ENCODE data around the gene SV2C. TPM values are rescaled to one million over a fixed set of nuclear protein-coding genes. Genes with fewer than 3 reads are reported as not detected.

The SV2C gene
- total RNA-seq, 5 donors from 2014 or later (not counting 1 experiment from before 2014, with no cell fraction given), result 0.03 to 0.07 (median 0.03) TPM; not detected in 2

DNA sequence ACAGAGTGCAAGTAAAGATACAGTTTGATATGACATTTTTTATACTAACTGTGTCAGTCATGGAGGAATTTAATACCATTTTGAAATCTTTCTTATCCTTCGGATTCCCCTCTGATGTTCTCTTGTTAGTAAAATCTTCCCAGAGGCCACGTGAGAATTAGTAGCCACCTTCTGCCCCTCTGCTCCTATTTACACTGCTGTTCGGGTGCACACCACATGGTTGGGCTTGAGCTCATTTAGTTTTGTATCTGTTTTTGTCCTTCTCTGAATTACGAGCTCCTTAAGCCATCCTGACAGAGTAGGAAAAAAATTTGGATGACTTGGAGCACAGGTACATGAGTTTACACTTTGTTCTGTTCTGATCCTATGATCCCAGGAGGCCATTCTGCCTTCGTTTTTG, 109.7 kb downstream of the SV2C start:
- no peak for ATAC-seq (replicated peaks in 1 of 4)
- POLR2A ChIA-PET, result no interaction called here
- CTCF ChIA-PET, result no interaction called here

GRCh38 chr5:76193635-76194034, 110.5 kb downstream of the SV2C start:
- POLR2A ChIA-PET, result no interaction called here
- Histone ChIP-seq H3K4me3 (ENCODE audit: control insufficient read depth in 1 of 2, extremely low read depth in 1 of 2, low read length in 1 of 2) (no peak overlapping the region), H3K4me1 (ENCODE audit: control insufficient read depth in 1 of 2, extremely low read depth in 1 of 2, insufficient read depth in 2 of 2, low read length in 2 of 2) (no peaks in the 10 kb centered on the region), H3K27me3 (replicated peaks in 1 of 2; ENCODE audit: control insufficient read depth in 2 of 2, extremely low read depth in 1 of 2, insufficient read depth in 2 of 2, low read length in 1 of 2) (peaks cover 0 to 2% of the 10 kb centered on the region in 2 experiments), H3K36me3 (ENCODE audit: control insufficient read depth in 2 of 2, extremely low read depth in 1 of 2, insufficient read depth in 1 of 2, low read length in 1 of 2) (no peaks in the 10 kb centered on the region), H3K27ac (ENCODE audit: low read length) (no peak overlapping the region), H3K9me3 (no peaks in the 10 kb centered on the region)
- no peak for DNase-seq
- H3K9me3 Mint-ChIP-seq, result peaks cover 0 to 3% (median 2%) of the 10 kb centered on the region in 3 donors
- peaks cover 3 to 9% of the 10 kb centered on the region in 2 donors for H3K27me3 Mint-ChIP-seq
- CTCF ChIA-PET, result no interaction called here
- no peaks in the 10 kb centered on the region for H3K4me1 Mint-ChIP-seq
- no peak for ATAC-seq (replicated peaks in 1 of 4)
- H3K36me3 Mint-ChIP-seq, result no peaks in the 10 kb centered on the region
- no peak overlapping the region for H3K27ac Mint-ChIP-seq
- no peak overlapping the region for H3K4me3 Mint-ChIP-seq

More for the DNA sequence above, 109.7 kb downstream of the SV2C start:
- H3K27me3 ChIP-seq (replicated peaks in 1 of 2; ENCODE audit: control insufficient read depth in 2 of 2, extremely low read depth in 1 of 2, insufficient read depth in 2 of 2, low read length in 1 of 2), result peaks cover 0 to 3% of the 10 kb centered on the region in 2 experiments
- no peaks in the 10 kb centered on the region for H3K36me3 Mint-ChIP-seq
- H3K27ac Mint-ChIP-seq, result no peak overlapping the region
- WGBS (ENCODE audit: insufficient coverage), result 71% methylated on average over 1 of the region's 5 CpGs
- no peaks in the 10 kb centered on the region for H3K9me3 ChIP-seq
- no peak overlapping the region for H3K4me3 Mint-ChIP-seq
- H3K4me1 ChIP-seq (ENCODE audit: control insufficient read depth in 1 of 2, extremely low read depth in 1 of 2, insufficient read depth in 2 of 2, low read length in 2 of 2), result no peaks in the 10 kb centered on the region
- H3K4me1 Mint-ChIP-seq, result no peaks in the 10 kb centered on the region
- no peak overlapping the region for H3K27ac ChIP-seq (ENCODE audit: low read length)
- peaks cover 0 to 3% (median 2%) of the 10 kb centered on the region in 3 donors for H3K9me3 Mint-ChIP-seq
- H3K4me3 ChIP-seq (ENCODE audit: control insufficient read depth in 1 of 2, extremely low read depth in 1 of 2, low read length in 1 of 2), result no peak overlapping the region
- DNase-seq, result no peak
- peaks cover 3 to 9% of the 10 kb centered on the region in 2 donors for H3K27me3 Mint-ChIP-seq
- H3K36me3 ChIP-seq (ENCODE audit: control insufficient read depth in 2 of 2, extremely low read depth in 1 of 2, insufficient read depth in 1 of 2, low read length in 1 of 2), result no peaks in the 10 kb centered on the region

DNA sequence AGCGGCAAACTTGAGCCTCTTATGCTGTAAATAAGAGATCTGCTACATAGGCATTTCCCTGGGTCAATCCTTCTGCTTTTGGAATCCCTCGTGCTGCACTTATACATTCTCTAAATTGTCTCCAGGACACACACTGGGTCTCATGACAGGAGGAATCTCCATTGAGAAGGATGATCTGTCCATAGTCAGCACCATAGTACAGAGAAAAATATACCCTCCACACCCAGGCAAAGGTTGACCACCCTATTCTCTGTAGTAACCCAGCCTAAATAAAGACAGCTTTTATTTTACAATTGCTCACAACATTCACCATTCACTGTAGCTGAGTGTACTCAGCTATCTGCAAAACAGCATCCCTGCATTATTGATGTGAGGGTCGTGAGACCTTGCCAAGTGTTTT, 111.2 kb downstream of the SV2C start:
- DNase-seq, result no peak
- H3K27ac Mint-ChIP-seq, result no peak overlapping the region
- H3K27me3 ChIP-seq (replicated peaks in 1 of 2; ENCODE audit: control insufficient read depth in 2 of 2, extremely low read depth in 1 of 2, insufficient read depth in 2 of 2, low read length in 1 of 2), result no peaks in the 10 kb centered on the region
- no peak for ATAC-seq (replicated peaks in 1 of 4)
- no peaks in the 10 kb centered on the region for H3K9me3 ChIP-seq
- no peak overlapping the region for H3K4me3 Mint-ChIP-seq
- peaks cover 1 to 2% of the 10 kb centered on the region in 2 experiments for H3K4me1 ChIP-seq (ENCODE audit: control insufficient read depth in 1 of 2, extremely low read depth in 1 of 2, insufficient read depth in 2 of 2, low read length in 2 of 2)
- H3K9me3 Mint-ChIP-seq, result peaks cover 0 to 3% (median 2%) of the 10 kb centered on the region in 3 donors
- CTCF ChIA-PET, result no interaction called here
- POLR2A ChIA-PET, result no interaction called here
- H3K27ac ChIP-seq (ENCODE audit: low read length), result no peak overlapping the region
- peaks cover 3 to 4% (median 3%) of the 10 kb centered on the region in 3 donors for H3K4me1 Mint-ChIP-seq
- H3K36me3 ChIP-seq (ENCODE audit: control insufficient read depth in 2 of 2, extremely low read depth in 1 of 2, insufficient read depth in 1 of 2, low read length in 1 of 2), result no peaks in the 10 kb centered on the region
- H3K36me3 Mint-ChIP-seq, result no peaks in the 10 kb centered on the region
- no peak overlapping the region for H3K4me3 ChIP-seq (ENCODE audit: control insufficient read depth in 1 of 2, extremely low read depth in 1 of 2, low read length in 1 of 2)
- WGBS (ENCODE audit: insufficient coverage), result 100% methylated on average over 1 of the region's 3 CpGs
- H3K27me3 Mint-ChIP-seq, result peaks cover 3 to 9% of the 10 kb centered on the region in 2 donors

GRCh38 chr5:76196457-76196856, 113.3 kb downstream of the SV2C start:
- no peak overlapping the region for H3K4me3 ChIP-seq (ENCODE audit: control insufficient read depth in 1 of 2, extremely low read depth in 1 of 2, low read length in 1 of 2)
- H3K9me3 ChIP-seq, result no peaks in the 10 kb centered on the region
- peaks cover 3 to 7% of the 10 kb centered on the region in 2 experiments for H3K4me1 ChIP-seq (ENCODE audit: control insufficient read depth in 1 of 2, extremely low read depth in 1 of 2, insufficient read depth in 2 of 2, low read length in 2 of 2)
- no peak overlapping the region for H3K27ac ChIP-seq (ENCODE audit: low read length)
- WGBS (ENCODE audit: insufficient coverage), result 97% methylated on average over 2 of the region's 3 CpGs
- Mint-ChIP-seq H3K9me3 (no peaks in the 10 kb centered on the region), H3K27me3 (peaks cover 3 to 4% of the 10 kb centered on the region in 2 donors), H3K4me1 (peaks cover 6 to 8% (median 7%) of the 10 kb centered on the region in 3 donors), H3K36me3 (no peaks in the 10 kb centered on the region), H3K27ac (no peak overlapping the region), H3K4me3 (no peak overlapping the region)
- no peaks in the 10 kb centered on the region for H3K36me3 ChIP-seq (ENCODE audit: control insufficient read depth in 2 of 2, extremely low read depth in 1 of 2, insufficient read depth in 1 of 2, low read length in 1 of 2)
- H3K27me3 ChIP-seq (replicated peaks in 1 of 2; ENCODE audit: control insufficient read depth in 2 of 2, extremely low read depth in 1 of 2, insufficient read depth in 2 of 2, low read length in 1 of 2), result no peaks in the 10 kb centered on the region
- ChIA-PET POLR2A (no interaction called here), CTCF (interaction anchor here in 1 of 2 donors (1.4 kb wide), 1 partner anchor 21 kb away, joined by 5 read pairs; no protein-coding TSS in a partner anchor)
- ATAC-seq (replicated peaks in 1 of 4), result no peak
- DNase-seq, result no peak

DNA sequence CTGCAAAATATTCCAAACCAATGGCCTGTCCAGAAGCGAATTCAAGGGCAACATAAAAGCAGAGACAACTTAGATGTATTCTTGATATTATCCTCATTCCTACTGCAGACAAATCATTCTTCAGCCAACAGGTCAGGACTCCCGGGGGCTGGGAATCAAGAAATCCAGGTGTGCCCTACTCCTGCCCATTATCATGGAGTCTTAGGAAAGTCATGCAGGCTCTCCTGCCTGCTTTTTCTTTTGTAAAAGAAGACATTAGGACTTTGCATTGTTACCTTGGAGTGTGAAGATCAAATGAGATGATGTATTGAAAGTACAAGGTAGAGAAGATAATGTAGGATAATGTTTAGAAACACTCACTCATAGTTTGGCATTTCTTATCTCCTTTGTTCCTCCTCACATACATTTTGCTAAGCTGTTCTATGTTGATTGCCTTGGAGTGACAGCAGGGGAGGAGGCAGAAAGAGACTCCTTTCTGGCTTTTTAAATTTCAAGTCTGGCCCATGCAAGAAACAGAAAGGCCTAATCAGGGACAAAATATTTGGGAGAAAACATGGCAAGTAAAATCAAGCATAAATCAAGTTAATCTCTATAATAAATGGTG, 113.8 kb downstream of the SV2C start:
- Histone ChIP-seq H3K27me3 (replicated peaks in 1 of 2; ENCODE audit: control insufficient read depth in 2 of 2, extremely low read depth in 1 of 2, insufficient read depth in 2 of 2, low read length in 1 of 2) (no peaks in the 10 kb centered on the region), H3K27ac (ENCODE audit: low read length) (no peak overlapping the region), H3K36me3 (ENCODE audit: control insufficient read depth in 2 of 2, extremely low read depth in 1 of 2, insufficient read depth in 1 of 2, low read length in 1 of 2) (no peaks in the 10 kb centered on the region), H3K9me3 (no peaks in the 10 kb centered on the region), H3K4me3 (ENCODE audit: control insufficient read depth in 1 of 2, extremely low read depth in 1 of 2, low read length in 1 of 2) (no peak overlapping the region), H3K4me1 (ENCODE audit: control insufficient read depth in 1 of 2, extremely low read depth in 1 of 2, insufficient read depth in 2 of 2, low read length in 2 of 2) (peaks cover 3 to 7% of the 10 kb centered on the region in 2 experiments)
- WGBS (ENCODE audit: insufficient coverage), result no CpG with 5 or more reads among the region's 2 CpGs
- Mint-ChIP-seq H3K4me1 (peaks cover 6 to 8% (median 7%) of the 10 kb centered on the region in 3 donors), H3K27me3 (peaks cover 3 to 4% of the 10 kb centered on the region in 2 donors), H3K36me3 (no peaks in the 10 kb centered on the region), H3K9me3 (no peaks in the 10 kb centered on the region), H3K4me3 (no peak overlapping the region), H3K27ac (no peak overlapping the region)
- ATAC-seq (replicated peaks in 1 of 4), result no peak
- no peak for DNase-seq
- ChIA-PET POLR2A (no interaction called here), CTCF (no interaction called here)

GRCh38 chr5:76197726-76198125, 114.5 kb downstream of the SV2C start:
- CTCF ChIA-PET, result no interaction called here
- H3K27me3 Mint-ChIP-seq, result peaks cover 3 to 4% of the 10 kb centered on the region in 2 donors
- H3K4me3 ChIP-seq (ENCODE audit: control insufficient read depth in 1 of 2, extremely low read depth in 1 of 2, low read length in 1 of 2), result no peak overlapping the region
- no peak overlapping the region for H3K27ac ChIP-seq (ENCODE audit: low read length)
- WGBS (ENCODE audit: insufficient coverage), result 62% methylated on average over 2 of the region's 3 CpGs
- no peaks in the 10 kb centered on the region for H3K36me3 ChIP-seq (ENCODE audit: control insufficient read depth in 2 of 2, extremely low read depth in 1 of 2, insufficient read depth in 1 of 2, low read length in 1 of 2)
- H3K4me1 ChIP-seq (ENCODE audit: control insufficient read depth in 1 of 2, extremely low read depth in 1 of 2, insufficient read depth in 2 of 2, low read length in 2 of 2), result peaks cover 3 to 7% of the 10 kb centered on the region in 2 experiments
- no peak overlapping the region for H3K27ac Mint-ChIP-seq
- no peaks in the 10 kb centered on the region for H3K9me3 Mint-ChIP-seq
- POLR2A ChIA-PET, result no interaction called here
- no peak overlapping the region for H3K4me3 Mint-ChIP-seq
- no peaks in the 10 kb centered on the region for H3K27me3 ChIP-seq (replicated peaks in 1 of 2; ENCODE audit: control insufficient read depth in 2 of 2, extremely low read depth in 1 of 2, insufficient read depth in 2 of 2, low read length in 1 of 2)
- no peak for ATAC-seq (replicated peaks in 1 of 4)
- no peaks in the 10 kb centered on the region for H3K36me3 Mint-ChIP-seq
- no peaks in the 10 kb centered on the region for H3K9me3 ChIP-seq
- DNase-seq, result no peak
- H3K4me1 Mint-ChIP-seq, result peaks cover 6 to 8% (median 7%) of the 10 kb centered on the region in 3 donors

Measured in T-cell (primary cell).